Stimulated activated CD8-positive, alpha-beta memory T cell treated with anti-CD3 and anti-CD28 coated beads, Interleukin-15, amount 100 ng/mL, for 24 hours (primary cell): Measurements from ENCODE around the gene ACOT7.
"Not testable (repeated sequence)": the region's sequence is repeated elsewhere in the genome, so short reads cannot be mapped to it uniquely, and the experiment has no call there.

Source experiments
- DNase-seq: peaks from one replicate; pipeline ENCODE4 v3.0.0-alpha.2; 2020; ENCODE audit warnings: low read depth

Gene ACOT7, protein sequence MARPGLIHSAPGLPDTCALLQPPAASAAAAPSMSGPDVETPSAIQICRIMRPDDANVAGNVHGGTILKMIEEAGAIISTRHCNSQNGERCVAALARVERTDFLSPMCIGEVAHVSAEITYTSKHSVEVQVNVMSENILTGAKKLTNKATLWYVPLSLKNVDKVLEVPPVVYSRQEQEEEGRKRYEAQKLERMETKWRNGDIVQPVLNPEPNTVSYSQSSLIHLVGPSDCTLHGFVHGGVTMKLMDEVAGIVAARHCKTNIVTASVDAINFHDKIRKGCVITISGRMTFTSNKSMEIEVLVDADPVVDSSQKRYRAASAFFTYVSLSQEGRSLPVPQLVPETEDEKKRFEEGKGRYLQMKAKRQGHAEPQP

GRCh38 chr1:6393400-6394187 lies at the start of gene ACOT7:
Gene ACOT7 (minus strand): TSS chr1:6393767. CDS start chr1:6393399, 368 bp downstream.
- DNase-seq, result peak; percentile 82

GRCh38 chr1:6441586-6441985 lies 48.0 kb upstream of the ACOT7 start:
- no peak for DNase-seq

DNA sequence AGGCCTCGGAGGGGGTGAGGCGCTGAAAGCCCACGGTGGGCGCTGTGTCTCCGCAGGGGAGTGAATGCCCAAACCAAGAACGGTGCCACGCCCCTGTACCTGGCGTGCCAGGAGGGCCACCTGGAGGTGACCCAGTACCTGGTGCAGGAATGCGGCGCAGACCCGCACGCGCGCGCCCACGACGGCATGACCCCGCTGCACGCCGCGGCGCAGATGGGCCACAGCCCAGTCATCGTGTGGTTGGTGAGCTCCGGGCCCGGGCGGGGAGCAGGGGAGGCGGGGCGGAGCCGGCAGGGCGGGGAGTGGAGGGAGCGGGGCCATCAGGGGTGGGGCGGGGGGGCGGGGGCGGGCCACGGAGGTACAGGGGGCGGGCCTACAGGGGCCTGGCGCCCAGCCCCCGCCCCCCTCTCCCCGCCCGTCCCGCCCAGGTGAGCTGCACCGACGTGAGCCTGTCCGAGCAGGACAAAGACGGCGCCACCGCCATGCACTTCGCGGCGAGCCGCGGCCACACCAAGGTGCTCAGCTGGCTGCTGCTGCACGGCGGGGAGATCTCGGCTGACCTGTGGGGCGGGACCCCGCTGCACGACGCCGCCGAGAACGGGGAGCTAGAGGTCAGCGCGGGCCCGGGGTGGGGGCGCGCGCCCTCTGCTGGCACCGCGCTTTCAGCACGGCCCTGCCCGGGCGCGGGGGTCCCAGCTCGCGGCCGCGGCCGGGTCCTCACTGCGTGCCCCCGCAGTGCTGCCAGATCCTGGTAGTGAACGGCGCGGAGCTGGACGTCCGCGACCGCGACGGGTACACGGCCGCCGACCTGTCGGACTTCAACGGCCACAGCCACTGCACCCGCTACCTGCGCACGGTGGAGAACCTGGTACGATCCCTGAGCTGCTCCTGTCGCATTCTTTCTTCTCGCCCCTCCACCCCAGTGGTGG lies 46.9 kb upstream of the ACOT7 start:
- DNase-seq, result peak; percentile 47

GRCh38 chr1:6438047-6438525 lies 44.5 kb upstream of the ACOT7 start:
- peak; percentile 33 for DNase-seq

GRCh38 chr1:6437012-6437700 lies 43.6 kb upstream of the ACOT7 start:
- DNase-seq, result not testable (repeated sequence)

DNA sequence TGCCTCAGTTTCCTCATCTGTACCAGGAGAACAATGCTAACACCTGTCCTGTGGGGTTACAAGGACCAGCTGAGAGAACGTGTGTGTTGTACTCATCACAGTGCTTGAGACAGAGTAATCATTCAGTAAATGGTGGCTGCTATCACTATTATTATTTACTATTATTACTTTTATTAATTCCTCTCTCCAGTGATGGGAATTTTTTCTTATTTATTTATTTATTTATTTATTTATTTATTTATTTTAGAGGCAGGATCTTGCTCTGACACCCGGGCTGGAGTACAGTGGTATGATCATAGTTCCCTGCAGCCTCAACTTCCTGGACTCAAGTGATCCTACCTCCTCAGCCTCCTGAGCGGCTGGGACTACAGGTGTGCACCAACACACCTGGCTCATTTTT lies 42.7 kb upstream of the ACOT7 start:
- not testable (repeated sequence) for DNase-seq

- no peak for DNase-seq
Measured at GRCh38 chr1:6435547-6435946, 42.0 kb upstream of the ACOT7 start.

- DNase-seq, result no peak
Measured at GRCh38 chr1:6435129-6435528, 41.6 kb upstream of the ACOT7 start.

DNA sequence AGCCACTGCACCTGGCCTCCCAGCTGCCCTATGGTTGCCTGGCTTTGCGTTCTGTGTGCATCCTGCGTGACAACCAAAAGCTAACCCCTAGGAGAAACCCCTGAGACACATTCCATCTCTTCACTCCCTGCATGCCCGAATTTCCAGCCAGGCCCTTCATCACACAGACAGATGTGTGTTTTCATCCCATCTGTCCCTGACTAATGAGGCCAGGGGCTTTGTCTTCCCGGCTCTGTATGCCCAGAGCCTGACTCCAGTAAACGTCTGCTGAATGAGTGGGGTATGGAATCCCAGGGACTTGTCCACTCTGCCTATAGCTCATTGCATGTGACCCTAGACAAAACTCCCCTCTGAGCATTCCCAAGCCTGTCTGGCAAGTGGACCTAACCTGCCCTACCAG lies 40.6 kb upstream of the ACOT7 start:
- DNase-seq, result no peak

- not testable (repeated sequence) for DNase-seq
Measured at GRCh38 chr1:6431645-6432579, 38.3 kb upstream of the ACOT7 start.

DNA sequence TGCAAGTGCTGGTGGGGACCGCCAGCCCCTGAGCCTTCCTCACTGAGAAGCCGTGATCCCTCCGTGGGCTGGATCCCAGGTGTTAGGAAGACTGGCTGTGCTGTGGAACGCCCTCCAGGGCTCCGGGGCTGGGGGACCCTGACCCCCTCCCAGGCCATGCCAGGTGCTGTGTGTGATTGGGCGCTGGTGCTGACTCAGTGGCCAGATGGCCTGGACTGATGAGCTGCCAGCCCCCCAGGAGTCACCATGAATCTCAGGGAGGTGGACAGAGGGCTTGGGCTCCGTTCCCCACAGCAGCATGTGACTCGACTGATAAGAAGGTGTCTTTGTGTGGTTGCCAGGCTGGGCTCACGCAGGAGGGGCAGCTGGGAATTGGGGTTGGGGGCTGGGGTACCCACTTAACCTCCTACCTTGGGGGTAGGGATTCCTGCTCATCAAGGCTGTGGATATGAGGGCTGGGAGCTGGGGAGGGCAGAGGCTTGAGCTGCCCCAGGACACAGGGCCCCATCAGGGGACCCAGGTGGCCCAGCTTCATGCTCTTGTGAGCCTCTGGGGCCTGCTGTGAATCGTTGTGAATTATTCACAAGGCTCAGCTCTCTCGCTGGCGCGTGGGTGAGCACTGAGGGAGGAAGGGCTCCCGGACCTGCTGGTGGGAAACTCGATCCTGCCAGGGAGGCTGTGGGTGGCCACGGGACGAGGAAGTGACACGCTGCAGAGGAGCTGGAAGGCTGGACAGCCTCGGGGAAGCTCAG lies 36.3 kb upstream of the ACOT7 start:
- not testable (repeated sequence) for DNase-seq

GRCh38 chr1:6428453-6428852 lies 34.9 kb upstream of the ACOT7 start:
- DNase-seq, result not testable (repeated sequence)

DNA sequence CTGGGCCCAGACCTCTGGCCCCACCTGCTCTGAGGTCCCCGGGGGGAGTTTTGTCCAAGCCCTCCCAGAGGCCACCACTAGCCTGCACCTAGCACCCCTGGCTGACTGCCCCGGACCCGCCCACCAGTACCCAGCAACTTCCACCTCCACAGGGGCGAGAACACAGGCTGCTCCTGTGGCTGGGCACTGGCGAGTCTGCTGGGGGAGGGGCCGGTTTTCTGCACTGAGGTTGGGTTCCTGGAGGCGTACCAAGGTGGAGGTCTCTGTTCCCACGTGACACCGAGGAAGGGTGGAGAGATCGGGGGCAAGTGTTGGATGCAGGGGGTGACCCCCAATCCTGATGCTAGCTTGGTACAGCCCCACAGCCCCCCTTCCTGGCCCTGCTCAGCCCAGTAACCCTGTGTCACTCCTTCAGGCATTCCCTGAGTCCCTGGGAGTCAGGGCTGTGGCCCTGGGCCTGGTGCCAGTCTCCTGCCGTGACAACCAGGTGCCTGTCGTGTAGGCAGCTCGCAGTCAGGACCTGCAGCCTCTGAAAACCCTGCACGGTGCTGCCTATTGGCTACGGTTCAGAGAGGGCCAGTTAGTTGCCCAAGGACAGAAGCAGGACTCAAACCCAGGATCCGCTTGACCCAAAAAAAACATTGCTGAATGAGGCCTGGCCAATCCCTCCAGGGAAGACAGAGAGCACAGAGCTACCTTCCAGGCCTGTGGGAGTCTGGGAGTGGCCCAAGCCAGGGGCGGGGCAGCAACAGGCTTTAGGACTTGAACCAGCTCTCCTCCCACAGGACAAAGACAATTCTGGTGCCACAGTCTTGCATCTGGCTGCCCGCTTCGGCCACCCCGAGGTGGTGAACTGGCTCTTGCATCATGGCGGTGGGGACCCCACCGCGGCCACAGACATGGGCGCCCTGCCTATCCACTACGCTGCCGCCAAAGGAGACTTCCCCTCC lies 34.1 kb upstream of the ACOT7 start:
- DNase-seq, result no peak

DNA sequence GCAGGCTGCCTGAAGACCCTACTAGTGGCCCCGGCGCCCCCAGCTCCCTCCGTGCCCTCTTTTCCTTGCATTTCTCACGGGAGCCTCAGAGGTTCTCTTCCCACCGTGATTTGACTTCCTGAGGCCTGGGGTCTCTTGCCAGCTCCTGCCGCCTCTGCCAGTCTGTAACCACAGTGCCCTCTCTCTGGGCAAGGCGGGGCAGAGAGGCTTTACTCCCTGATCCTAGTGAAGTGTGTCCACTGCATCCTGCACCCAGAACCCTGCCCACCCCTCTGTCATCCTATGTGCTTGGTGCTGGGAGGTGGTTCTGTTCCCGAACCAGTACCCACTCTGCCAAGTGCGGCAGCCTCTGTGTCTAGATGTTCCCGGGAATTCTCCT lies 33.4 kb upstream of the ACOT7 start:
- DNase-seq, result no peak

GRCh38 chr1:6426277-6426971 lies 32.9 kb upstream of the ACOT7 start:
- DNase-seq, result no peak

- DNase-seq, result no peak
Measured at GRCh38 chr1:6425658-6426057, 32.1 kb upstream of the ACOT7 start.
